ENCODE measurements around the gene KLHL7. TPM values are rescaled to one million over a fixed set of nuclear protein-coding genes. Genes with fewer than 3 reads are reported as not detected.

KLHL7 gene
- total and polyA plus RNA-seq, 2 experiments from 2014 or later, result 33.9 to 34.9 TPM

- no peak overlapping the region for H3K4me3 ChIP-seq
- H3K9ac ChIP-seq, result no peak overlapping the region
- no peaks in the 10 kb centered on the region; the same call in 1 of the 2 replicates for H3K36me3 ChIP-seq (ENCODE audit: low read depth)
- DNase-seq, result no peak
- no peaks in the 10 kb centered on the region for H4K20me1 ChIP-seq (ENCODE audit: insufficient read depth)
- no peaks in the 10 kb centered on the region for H3K79me2 ChIP-seq (ENCODE audit: insufficient read depth)
- H3F3A ChIP-seq (ENCODE audit: insufficient read depth), result no peaks in the 10 kb centered on the region
- no peaks in the 10 kb centered on the region for H3K9me3 ChIP-seq (ENCODE audit: low read depth)
- H3K27ac ChIP-seq, result no peak overlapping the region
- no peaks in the 10 kb centered on the region for H3K4me1 ChIP-seq (ENCODE audit: insufficient read depth)
- no peaks in the 10 kb centered on the region for H3K27me3 ChIP-seq (replicated peaks; ENCODE audit: insufficient read depth)
- 78 to 82% methylated on average over 5 of the region's 5 CpGs for WGBS, 2 experiments (ENCODE audit: low coverage in 1 of 2, low lambda C conversion rate in 2 of 2, missing lambda C conversion rate in 2 of 2)
- TF ChIP-seq EZH2 (IDR thresholded peaks at IDR 0.05; ENCODE audit: insufficient read depth, poor library complexity, severe bottlenecking), result no peak
- no peak for TF ChIP-seq EZH2phosphoT487 (IDR thresholded peaks at IDR 0.05; ENCODE audit: insufficient read depth, low read depth)
- in situ Hi-C loops (cut with MboI), result no loop called here
- H2AFZ ChIP-seq, result no peak overlapping the region
- no peaks in the 10 kb centered on the region for H3K9me2 ChIP-seq (ENCODE audit: insufficient read depth)
- H3K4me2 ChIP-seq (ENCODE audit: unreplicated experiment), result no peak overlapping the region
Measured at GRCh38 chr7:23167691-23168090, 62.1 kb downstream of the KLHL7 start.

GRCh38 chr7:23168111-23168885 lies 62.7 kb downstream of the KLHL7 start:
- Histone ChIP-seq H3K36me3 (ENCODE audit: low read depth) (no peaks in the 10 kb centered on the region; the same call in 1 of the 2 replicates), H3K4me2 (ENCODE audit: unreplicated experiment) (no peak overlapping the region), H3K27me3 (replicated peaks; ENCODE audit: insufficient read depth) (no peaks in the 10 kb centered on the region), H3K79me2 (ENCODE audit: insufficient read depth) (no peaks in the 10 kb centered on the region), H2AFZ (no peak overlapping the region), H3K4me3 (no peak overlapping the region), H3K27ac (no peak overlapping the region), H3K9me2 (ENCODE audit: insufficient read depth) (no peaks in the 10 kb centered on the region), H3K9ac (no peak overlapping the region), H3K4me1 (ENCODE audit: insufficient read depth) (no peaks in the 10 kb centered on the region), H3K9me3 (ENCODE audit: low read depth) (no peaks in the 10 kb centered on the region), H4K20me1 (ENCODE audit: insufficient read depth) (no peaks in the 10 kb centered on the region), H3F3A (ENCODE audit: insufficient read depth) (no peaks in the 10 kb centered on the region)
- TF ChIP-seq EZH2 (IDR thresholded peaks at IDR 0.05; ENCODE audit: insufficient read depth, poor library complexity, severe bottlenecking), result no peak
- no peak for TF ChIP-seq EZH2phosphoT487 (IDR thresholded peaks at IDR 0.05; ENCODE audit: insufficient read depth, low read depth)
- no peak for DNase-seq
- in situ Hi-C loops (cut with MboI), result no loop called here
- 73 to 78% methylated on average over 8 of the region's 8 CpGs for WGBS, 2 experiments (ENCODE audit: low coverage in 1 of 2, low lambda C conversion rate in 2 of 2, missing lambda C conversion rate in 2 of 2)

DNA sequence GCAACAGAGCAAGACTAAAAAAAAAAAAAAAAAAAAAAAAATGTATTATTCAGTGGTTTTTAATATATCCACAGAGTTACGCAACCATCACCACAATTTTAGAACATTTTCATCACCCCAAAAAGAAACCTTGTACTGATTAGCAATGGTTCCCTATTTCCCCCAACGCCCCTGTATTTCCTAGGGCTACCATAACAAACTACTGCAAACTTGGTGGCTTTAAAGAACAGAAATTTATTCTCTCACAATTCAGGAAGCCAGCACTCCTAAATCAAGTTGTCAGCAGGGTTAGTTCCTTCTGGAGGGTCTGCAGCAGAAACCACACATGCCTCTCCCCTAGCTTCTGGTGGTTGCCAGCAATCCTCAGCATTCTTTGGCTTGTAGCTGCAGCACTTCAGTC lies 70.4 kb downstream of the KLHL7 start:
- WGBS, 2 experiments (ENCODE audit: low coverage in 1 of 2, low lambda C conversion rate in 2 of 2, missing lambda C conversion rate in 2 of 2), result 96% methylated on average over 2 of the region's 2 CpGs
- no peaks in the 10 kb centered on the region for H3K4me1 ChIP-seq (ENCODE audit: insufficient read depth)
- H3K79me2 ChIP-seq (ENCODE audit: insufficient read depth), result no peaks in the 10 kb centered on the region
- in situ Hi-C loops (cut with MboI), result no loop called here
- no peak overlapping the region for H3K9ac ChIP-seq
- no peak overlapping the region for H2AFZ ChIP-seq
- peaks cover 11% of the 10 kb centered on the region for H3F3A ChIP-seq (ENCODE audit: insufficient read depth)
- H3K27me3 ChIP-seq (replicated peaks; ENCODE audit: insufficient read depth), result no peaks in the 10 kb centered on the region
- no peak for TF ChIP-seq EZH2 (IDR thresholded peaks at IDR 0.05; ENCODE audit: insufficient read depth, poor library complexity, severe bottlenecking)
- no peak for TF ChIP-seq EZH2phosphoT487 (IDR thresholded peaks at IDR 0.05; ENCODE audit: insufficient read depth, low read depth)
- no peak overlapping the region for H3K4me2 ChIP-seq (ENCODE audit: unreplicated experiment)
- H3K9me2 ChIP-seq (ENCODE audit: insufficient read depth), result no peaks in the 10 kb centered on the region
- H3K4me3 ChIP-seq, result no peak overlapping the region
- H4K20me1 ChIP-seq (ENCODE audit: insufficient read depth), result no peaks in the 10 kb centered on the region
- no peaks in the 10 kb centered on the region for H3K9me3 ChIP-seq (ENCODE audit: low read depth)
- no peak for DNase-seq
- H3K27ac ChIP-seq, result no peak overlapping the region
- H3K36me3 ChIP-seq (ENCODE audit: low read depth), result peaks cover 5% of the 10 kb centered on the region; the same call in 1 of the 2 replicates

DNA sequence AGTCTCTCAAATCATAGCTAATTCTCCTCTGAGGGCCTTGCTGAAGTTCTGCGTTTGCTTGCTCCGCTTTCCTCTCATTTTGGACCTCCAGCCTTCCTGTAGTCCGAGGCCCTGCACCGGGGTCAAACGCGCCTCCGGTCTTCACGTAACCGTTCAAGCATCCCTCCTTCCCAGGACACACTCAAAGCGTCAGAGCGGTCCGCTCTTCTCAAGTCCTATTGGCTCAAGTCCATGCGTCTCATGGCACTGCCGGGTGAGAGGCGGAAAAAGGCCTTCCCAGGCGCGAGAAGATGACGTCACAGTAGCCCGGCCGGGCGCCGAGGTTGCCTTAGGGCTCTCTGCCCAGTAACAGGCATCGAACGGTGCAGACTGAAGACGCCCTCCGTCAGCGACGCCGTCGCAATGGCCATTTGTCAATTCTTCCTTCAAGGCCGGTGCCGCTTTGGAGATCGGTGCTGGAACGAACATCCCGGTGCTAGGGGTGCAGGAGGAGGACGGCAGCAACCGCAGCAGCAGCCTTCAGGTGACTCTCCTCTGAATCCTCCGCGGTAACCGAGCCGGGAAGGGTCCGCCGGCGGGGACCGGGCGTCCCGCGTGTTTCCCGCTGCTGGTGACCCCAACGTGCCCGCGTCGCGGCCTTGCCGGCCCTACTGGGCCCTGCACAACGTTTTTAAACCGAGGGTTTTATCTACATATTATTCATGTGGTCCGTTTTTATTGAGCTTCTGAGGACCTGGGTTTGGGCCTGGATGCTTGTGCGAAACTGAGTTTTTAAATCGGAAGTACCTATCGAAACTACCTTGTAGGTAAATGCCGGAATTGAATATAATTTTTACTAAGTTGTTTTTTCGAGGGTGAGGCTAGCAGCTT lies 76.3 kb downstream of the KLHL7 start, which contains the start of gene NUP42:
Gene NUP42 (plus strand): TSS at position 365 of the 870 bp plus-strand sequence. CDS start 38 bp downstream, at position 403.
- in situ Hi-C loops (cut with MboI), result no loop called here

More for the DNA sequence above, 76.3 kb downstream of the KLHL7 start, which contains the start of gene NUP42:
- Histone ChIP-seq H3K4me1 (ENCODE audit: insufficient read depth) (peaks cover 32% of the 10 kb centered on the region), H3K4me2 (ENCODE audit: unreplicated experiment) (peak within 1 kb of the TSS; percentile 73), H3K4me3 (peak within 1 kb of the TSS; percentile 89), H3K79me2 (ENCODE audit: insufficient read depth) (peaks cover 44% of the 10 kb centered on the region), H3K27ac (peak within 1 kb of the TSS; percentile 85), H3F3A (ENCODE audit: insufficient read depth) (peaks cover 31% of the 10 kb centered on the region), H3K36me3 (ENCODE audit: low read depth) (peaks cover 18% of the 10 kb centered on the region), H3K9me3 (ENCODE audit: low read depth) (no peaks in the 10 kb centered on the region), H3K27me3 (replicated peaks; ENCODE audit: insufficient read depth) (no peaks in the 10 kb centered on the region), H2AFZ (peak within 1 kb of the TSS; percentile 94), H3K9ac (peak within 1 kb of the TSS; percentile 93), H3K9me2 (ENCODE audit: insufficient read depth) (no peaks in the 10 kb centered on the region), H4K20me1 (ENCODE audit: insufficient read depth) (no peaks in the 10 kb centered on the region)
- DNase-seq, result peak; percentile 100
- 0 to 1% methylated on average over 63 of the region's 63 CpGs for WGBS, 2 experiments (ENCODE audit: low coverage in 1 of 2, low lambda C conversion rate in 2 of 2, missing lambda C conversion rate in 2 of 2)
- TF ChIP-seq EZH2phosphoT487 (IDR thresholded peaks at IDR 0.05; ENCODE audit: insufficient read depth, low read depth), result no peak
- no peak for TF ChIP-seq EZH2 (IDR thresholded peaks at IDR 0.05; ENCODE audit: insufficient read depth, poor library complexity, severe bottlenecking)
